HG02840 (cell line): ENCODE data around the gene C12orf76.
"Not testable (repeated sequence)": the region's sequence is repeated elsewhere in the genome, so short reads cannot be mapped to it uniquely, and the experiment has no call there.

ENCODE experiments used
- ATAC-seq: cut with Tn5 transposase; IDR thresholded peaks from one replicate; pipeline ENCODE4 v1.9.1; 2021; ENCODE audit warnings: mild to moderate bottlenecking, moderate library complexity, moderate number of reproducible peaks; ENCODE audit not compliant: unreplicated experiment, low FRiP score

Gene C12orf76

GRCh38 chr12:110028323-110028722, 20.0 kb downstream of the C12orf76 start:
- no peak for ATAC-seq

GRCh38 chr12:110024051-110024450, 24.3 kb downstream of the C12orf76 start:
- ATAC-seq, result no peak

GRCh38 chr12:110023059-110023980, 25.0 kb downstream of the C12orf76 start:
- no peak for ATAC-seq

GRCh38 chr12:110020956-110021355, 27.4 kb downstream of the C12orf76 start:
- no peak for ATAC-seq

- no peak for ATAC-seq
Observed at GRCh38 chr12:110015132-110015531, 33.2 kb downstream of the C12orf76 start.

GRCh38 chr12:110012659-110013058, 35.7 kb downstream of the C12orf76 start:
- no peak for ATAC-seq

GRCh38 chr12:110012137-110012536, 36.2 kb downstream of the C12orf76 start:
- ATAC-seq, result no peak

- no peak for ATAC-seq
Observed at GRCh38 chr12:110010853-110011723, 37.2 kb downstream of the C12orf76 start.

- ATAC-seq, result not testable (repeated sequence)
Observed at GRCh38 chr12:110008681-110009398, 39.5 kb downstream of the C12orf76 start.

GRCh38 chr12:110007881-110008280, 40.4 kb downstream of the C12orf76 start:
- ATAC-seq, result no peak

- no peak for ATAC-seq
Observed at GRCh38 chr12:110006115-110006514, 42.2 kb downstream of the C12orf76 start.

- ATAC-seq, result no peak
Observed at GRCh38 chr12:110005319-110005973, 42.9 kb downstream of the C12orf76 start.

- ATAC-seq, result no peak
Observed at GRCh38 chr12:110004598-110004997, 43.7 kb downstream of the C12orf76 start.

- no peak for ATAC-seq
Observed at GRCh38 chr12:110002676-110003515, 45.4 kb downstream of the C12orf76 start.

GRCh38 chr12:110001596-110001995, 46.7 kb downstream of the C12orf76 start:
- ATAC-seq, result no peak

- no peak for ATAC-seq
Observed at GRCh38 chr12:109999983-110000505, 48.3 kb downstream of the C12orf76 start.

GRCh38 chr12:109999649-109999971, 48.7 kb downstream of the C12orf76 start:
- no peak for ATAC-seq

- ATAC-seq, result peak; percentile 57
Observed at GRCh38 chr12:109998904-109999648, 49.2 kb downstream of the C12orf76 start, which contains the start of gene ANKRD13A. ANKRD13A (plus strand) TSS chr12:109999430; CDS start chr12:109999689, 259 bp downstream.
